Stimulated activated CD4-positive, alpha-beta T cell treated with anti-CD3 and anti-CD28 coated beads, Interleukin-1b, Interleukin-23, amount 100 ng/mL, for 4 hours (primary cell): ENCODE results near the gene ACTR6.
A peak's percentile ranks its signal among the peaks of the same experiment; 100 is the strongest.
"Not testable (repeated sequence)": the region's sequence is repeated elsewhere in the genome, so short reads cannot be mapped to it uniquely, and the experiment has no call there.

Experiments used
- DNase-seq, 2 donors: peaks; one replicate each; pipeline ENCODE4 v3.0.0-alpha.2; 2020; ENCODE audit warnings: low read depth in 2 of 2

The ACTR6 gene

DNA sequence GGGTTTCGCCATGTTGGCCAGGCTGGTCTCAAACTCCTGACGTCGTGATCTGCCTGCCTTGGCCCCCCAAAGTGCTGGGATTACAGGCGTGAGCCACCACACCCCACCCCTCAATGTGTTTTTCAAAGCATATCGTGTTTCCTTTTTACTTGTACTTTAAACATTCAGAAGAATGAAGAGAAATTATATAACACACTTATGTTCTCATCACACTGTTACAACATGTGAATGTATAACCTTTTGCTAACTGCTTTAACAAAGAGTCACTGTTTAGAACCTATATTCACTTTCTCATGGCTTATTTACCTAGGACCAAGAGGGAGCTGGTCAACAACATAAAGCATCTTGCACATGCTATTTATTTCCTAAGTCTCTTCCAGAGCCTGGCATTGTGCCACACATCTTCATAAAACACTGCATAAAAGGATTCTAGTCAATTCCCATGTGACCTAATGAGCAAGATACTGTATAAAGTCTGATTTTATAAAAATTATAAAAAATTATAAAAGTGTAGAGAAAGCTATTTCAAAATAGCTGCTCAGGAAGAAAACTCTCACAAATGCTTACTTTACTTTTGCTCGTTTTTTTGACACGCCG is 16.0 kb upstream of the ACTR6 start:
- DNase-seq = no peak

DNA sequence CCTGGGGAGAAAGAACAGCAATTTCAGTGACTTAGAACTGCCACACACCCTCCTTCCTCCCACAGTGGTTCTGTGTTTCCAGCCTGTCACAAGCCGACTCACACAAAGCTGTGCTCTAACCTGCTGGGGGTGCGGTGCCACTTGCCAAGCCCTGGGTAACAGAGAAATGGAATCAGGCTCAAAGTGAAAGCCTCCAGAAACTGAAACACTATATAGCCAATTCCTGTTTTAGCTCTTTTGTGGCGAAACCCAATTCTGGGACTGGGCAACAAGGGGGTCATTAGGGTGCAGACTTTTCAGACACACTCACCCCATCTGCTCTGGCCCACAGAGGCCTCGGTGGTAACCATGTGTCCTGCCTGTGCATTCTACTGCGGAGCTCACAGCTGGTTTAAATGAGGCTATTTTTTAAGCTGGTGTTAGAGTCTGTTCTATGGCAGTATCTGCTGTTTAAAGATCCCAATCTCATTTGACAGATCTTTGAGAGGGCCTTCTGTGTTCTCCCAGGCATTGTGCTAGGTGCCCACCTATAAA is 15.2 kb upstream of the ACTR6 start:
- no peak for DNase-seq

DNA sequence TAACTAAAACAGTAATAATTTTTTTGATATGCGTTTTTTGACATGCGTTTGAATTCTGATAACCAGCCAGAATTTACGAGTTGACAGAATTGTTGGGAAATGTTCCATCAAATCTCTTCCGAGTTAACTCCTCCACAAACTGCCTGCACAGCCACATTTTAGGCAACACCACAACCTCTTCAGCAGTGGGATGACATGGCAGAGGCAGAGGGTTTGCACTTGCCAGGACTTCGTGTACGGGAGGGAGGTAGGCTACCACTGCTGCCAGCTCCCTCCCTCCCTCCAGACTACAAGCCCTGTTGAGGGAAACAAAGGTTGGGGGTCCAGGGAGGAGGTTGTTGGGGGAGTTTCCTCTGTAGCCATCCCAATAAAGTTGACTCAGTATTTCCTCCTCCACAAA is 14.5 kb upstream of the ACTR6 start:
- no peak for DNase-seq

DNA sequence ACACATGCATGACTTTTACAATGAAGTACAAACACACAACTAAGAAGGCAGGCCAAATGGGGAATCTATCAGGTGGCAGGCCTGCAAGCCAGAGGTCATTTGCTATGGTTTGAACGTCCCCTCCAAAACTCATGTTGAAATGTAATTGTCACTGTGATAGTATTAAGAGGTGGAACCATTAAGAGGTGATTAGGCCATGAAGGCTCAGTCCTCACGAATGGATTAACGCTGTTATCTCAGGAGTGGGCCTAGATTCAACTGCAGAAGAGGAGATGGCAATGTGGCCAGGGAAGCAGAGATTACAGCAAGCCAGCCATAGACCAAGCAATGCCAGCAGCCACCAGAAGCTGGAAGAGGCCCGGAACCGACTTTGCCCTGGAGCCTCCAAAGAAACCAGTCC is 13.5 kb upstream of the ACTR6 start:
- no peak for DNase-seq

DNA sequence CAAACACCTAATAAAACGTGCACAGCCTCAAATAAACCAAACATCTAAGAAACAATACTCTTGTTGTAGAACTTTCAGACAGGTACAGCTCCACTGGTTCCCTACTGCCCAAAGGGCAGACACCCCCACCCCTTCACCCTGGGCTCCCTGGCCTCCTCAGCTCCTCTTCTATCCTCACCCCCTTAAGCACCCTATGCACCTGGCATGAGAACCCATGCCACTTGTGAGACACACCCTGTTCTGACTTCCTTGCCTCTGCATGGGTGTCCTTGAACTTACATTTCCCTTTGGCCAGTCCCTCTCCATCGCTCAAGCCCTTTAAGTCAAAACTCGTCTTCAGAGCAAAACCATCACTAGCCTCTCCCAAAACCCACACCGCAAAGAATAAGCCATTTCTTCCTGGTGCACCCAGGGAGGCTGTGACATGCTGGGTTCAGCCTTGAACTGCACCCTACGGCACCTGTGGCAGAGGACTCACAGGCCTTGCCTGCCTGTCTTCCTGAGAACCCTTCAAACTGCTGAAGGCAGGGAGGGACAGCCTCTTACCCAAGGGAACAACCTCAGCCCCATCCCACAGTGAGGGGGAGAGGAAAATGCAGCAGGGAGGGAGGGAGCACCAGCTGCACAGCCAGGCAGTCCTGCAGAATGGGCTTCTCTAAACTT is 12.6 kb upstream of the ACTR6 start:
- no peak for DNase-seq

DNA sequence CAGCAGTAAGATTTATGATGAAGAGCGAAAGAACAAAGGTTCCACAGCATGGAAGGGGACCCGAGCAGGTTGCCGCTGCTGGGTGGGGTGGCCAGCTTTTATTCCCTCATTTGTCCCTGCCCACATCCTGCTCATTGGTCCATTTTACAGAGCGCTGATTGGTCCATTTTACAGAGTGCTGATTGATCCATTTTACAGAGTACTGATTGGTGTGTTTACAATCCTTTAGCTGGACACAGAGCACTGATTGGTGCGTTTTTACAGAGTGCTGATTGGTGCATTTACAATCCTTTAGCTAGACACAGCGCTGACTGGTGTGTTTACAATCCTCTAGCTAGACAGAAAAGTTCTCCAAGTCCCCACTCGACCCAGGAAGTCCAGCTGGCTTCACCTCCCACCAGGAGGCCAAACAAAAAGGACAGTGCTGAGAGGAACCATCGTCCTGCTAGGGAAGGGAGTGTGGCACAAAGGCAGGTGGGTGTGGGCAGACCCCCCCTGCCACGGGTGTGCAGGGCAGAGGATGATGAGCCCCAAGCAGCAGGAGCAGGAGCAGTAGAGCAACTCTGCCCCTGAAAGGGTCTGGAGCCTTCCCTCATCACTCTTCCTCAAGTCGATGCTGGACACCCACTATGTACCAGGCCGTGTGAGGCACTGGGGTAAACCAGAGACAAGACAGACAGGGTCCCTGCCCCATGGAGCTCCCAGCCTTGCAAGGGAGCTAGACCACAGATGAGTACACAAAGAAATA is 11.6 kb upstream of the ACTR6 start:
- DNase-seq = not testable (repeated sequence)

DNA sequence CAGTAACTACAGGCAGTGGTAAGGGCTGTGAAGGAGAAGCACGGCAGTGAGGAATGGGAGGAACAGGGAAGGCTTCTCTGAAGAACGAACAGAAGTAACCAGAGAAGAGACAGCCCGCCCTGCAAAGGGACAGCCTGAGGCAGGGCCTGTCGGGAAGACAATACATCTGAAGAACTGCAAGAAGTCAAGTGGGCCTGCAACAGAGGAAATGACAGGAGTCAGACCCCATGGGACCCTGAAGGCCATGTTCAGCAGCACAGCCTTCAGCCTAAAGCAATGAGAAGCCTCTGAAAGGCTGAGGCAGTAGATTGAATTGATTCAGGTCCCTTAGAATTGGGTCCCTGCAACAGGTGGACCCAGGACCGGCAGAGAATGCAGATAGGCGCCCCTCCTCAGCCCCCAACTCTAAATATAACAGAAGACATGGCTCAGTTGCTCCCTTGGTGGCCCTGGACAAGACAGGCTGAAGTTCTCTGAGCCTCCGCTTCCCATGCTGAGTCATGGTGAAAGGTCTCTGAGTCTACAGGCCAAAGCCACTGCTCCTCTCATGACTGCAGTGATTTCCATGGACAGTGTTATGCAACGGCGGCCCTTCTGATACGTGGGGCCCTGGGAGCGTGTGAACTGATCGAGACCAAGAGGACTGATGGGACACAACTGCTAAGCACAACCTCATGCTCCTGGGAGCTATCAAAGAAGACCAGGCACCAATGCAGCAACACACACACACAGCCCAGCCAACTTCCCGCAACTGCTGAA is 10.8 kb upstream of the ACTR6 start:
- DNase-seq = no peak

DNA sequence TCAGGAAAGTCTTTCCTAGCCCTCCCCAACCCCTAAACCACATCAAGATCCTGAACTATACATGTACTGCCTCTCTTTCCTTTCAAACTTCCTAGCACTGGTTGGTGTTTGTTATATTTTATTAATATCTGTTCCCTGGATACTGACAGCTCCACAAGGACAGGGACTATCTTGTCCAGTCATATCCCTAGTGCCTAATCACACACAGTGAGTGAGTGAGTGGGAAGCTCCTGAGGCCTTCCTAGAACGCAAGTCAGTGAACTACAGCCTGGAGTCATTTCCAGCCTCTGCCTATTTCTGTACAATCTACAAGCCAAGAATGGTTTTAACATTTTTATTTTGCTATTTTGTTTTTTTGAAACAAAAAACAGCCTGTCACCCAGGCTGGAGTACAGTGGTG is 7.5 kb upstream of the ACTR6 start:
- no peak for DNase-seq

DNA sequence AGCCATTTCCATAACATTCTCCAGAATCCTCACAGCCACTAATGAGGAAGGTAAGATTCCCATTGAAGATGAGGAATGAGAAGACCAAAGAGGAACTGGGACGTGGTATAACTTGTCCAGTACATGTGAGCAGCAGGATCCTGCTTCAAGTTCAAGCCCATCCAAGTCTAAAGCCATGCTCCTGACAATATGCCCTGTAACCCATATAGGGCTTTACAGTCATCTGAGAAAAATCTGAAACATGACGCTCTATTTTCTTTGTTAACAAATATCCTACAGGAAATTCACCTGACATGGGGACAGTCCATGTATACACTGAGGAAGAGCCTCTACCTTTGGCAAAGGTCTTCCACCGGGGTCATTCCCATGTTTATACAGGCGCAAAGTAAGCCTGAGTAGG is 3.1 kb upstream of the ACTR6 start:
- DNase-seq = no peak

DNA sequence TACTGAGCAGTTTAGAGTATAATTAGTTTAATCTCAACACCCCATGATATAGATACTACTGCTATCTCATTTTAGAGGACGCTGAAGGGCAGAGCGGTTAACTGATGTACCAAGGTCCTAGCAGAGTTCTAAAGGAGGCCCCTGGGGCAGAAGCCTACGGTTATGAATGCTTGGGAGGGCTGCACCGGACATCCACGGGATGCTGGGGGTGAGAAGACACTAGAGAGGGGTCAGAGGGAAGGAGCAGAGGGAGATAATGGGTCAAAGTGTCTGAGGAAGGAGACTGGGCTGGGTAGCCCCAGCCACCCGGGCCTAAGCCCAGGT is 1.6 kb upstream of the ACTR6 start:
- no peak for DNase-seq

DNA sequence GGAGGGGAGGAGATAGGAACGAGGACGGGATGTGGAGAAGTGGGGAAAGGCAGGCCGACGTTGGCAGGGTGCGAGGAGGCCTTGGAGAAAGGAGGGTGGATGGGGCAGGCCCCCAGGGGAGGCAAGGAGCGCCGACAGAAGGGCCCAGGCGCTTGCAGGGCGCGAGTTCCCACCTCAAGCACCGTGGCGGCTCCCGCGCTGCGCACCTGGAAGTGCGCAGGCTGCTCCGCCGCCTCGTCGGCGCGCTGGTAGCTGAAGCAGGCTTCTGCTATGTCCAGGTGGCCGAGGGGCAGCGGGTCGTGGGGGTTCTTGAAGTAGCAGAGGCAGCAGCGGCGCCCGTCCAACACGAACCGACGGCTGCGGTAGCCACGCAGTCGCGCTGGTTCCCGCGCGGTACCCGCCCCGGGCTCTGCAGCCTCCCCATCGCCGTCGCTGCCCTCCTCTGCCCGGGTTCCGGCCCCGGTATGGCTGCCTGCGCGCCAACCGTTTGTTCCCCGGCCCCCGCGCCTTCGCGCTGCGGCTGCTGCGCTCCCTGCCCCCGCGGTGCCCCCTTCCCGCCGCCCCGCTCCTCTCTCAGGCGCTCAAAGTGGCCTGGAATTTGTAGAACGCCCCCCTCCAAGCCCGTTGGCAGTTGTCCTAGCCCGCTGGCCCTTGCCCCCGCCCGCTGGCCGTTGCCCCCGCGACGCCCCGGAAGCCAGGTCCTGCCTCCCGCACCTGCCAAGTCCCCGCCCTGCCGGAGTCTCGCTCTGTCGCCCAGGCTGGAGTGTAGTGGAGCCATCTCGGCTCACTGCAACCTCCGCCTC is 1.1 kb upstream of the ACTR6 start:
- peak; percentile 46 to 64 for DNase-seq

DNA sequence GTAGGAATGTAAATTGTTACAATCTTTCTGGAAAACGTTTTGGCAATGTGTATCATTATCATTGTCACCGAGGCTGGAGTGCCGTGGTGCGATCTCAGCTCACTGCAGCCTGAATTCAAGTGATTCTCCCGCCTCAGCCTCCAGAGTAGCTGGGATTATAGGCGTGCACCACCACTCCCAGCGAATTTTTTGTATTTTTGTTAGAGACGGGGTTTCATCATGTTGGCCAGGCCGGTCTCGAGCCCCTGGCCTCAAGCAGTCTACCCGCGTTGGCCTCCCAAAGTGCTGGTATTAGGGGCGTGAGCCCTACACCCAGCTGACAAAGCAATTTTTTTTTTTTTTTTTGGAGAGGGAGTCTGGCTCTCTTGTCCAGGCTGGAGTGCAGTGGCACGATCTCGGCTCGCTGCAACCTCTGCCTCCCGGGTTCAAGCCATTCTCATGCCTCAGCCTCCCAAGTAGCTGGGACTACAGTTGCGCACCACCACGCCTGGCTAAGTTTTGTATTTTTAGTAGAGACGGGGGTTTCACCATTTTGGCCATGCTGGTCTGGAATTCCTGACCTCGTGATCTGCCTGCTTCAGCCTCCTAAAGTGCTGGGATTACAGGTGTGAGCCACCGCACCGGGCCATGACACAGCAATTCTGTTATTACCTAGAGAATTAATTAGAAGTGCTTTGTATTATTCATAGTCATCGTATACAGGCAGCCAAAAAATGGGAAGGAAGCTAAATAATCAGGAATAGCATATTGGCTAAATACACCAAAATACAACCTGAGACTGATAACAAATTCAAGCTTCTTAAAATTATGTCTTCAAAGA is 1.2 kb downstream of the ACTR6 start:
- DNase-seq = no peak

DNA sequence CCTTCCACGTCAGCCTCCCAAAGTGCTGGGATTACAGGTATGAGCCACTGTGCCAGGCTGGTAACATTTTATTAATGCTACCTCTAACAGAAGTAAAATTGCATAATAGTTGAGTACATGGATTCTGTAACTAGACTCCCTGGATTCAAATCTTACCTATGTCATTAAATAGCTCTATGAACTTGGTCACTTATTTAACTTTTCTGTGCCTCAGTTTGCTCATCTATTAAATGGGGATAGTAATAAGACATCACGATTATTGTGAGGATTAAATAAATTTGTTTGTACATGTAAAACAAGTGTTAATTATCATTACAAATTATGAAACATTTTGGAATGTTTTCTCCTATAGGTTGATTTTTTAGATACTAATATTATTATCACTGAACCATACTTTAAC is 6.7 kb downstream of the ACTR6 start:
- no peak for DNase-seq

DNA sequence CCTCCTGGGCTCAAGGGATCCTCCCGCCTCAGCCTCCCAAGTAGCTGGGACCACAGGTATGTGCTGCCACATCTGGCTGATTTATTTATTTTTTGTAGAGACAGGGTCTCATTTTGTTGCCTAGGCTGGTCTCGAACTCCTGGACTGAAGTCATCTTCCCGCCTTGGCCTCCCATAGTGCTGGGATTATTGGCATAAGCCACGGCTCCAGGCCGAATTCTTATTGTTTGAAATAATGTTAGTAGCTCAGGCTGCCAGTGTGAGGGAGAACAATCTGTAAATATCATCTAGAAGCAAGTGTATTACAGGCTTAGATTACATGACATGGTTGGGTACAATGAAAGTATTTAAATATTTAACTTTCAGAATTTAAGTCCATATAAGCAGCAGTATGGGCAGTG is 8.2 kb downstream of the ACTR6 start:
- no peak for DNase-seq

DNA sequence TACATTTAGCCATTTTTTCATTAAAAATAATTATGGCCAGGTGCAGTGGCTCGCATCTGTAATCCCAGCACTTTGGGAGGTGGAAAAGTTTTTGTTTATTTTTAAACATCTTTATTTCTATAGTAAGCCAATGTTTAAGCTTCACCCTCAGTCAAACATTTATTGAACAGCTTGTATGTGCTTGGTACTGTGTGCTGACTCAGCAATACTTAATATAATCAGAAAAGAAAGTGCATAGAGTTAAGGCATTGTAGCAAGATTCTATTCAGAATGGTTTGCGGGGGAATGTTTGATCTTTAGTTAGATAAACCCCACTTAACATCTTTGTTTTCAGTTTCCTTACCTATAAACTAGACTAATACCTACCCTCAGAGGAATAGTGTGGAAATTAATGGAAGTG is 11.1 kb downstream of the ACTR6 start:
- no peak for DNase-seq

DNA sequence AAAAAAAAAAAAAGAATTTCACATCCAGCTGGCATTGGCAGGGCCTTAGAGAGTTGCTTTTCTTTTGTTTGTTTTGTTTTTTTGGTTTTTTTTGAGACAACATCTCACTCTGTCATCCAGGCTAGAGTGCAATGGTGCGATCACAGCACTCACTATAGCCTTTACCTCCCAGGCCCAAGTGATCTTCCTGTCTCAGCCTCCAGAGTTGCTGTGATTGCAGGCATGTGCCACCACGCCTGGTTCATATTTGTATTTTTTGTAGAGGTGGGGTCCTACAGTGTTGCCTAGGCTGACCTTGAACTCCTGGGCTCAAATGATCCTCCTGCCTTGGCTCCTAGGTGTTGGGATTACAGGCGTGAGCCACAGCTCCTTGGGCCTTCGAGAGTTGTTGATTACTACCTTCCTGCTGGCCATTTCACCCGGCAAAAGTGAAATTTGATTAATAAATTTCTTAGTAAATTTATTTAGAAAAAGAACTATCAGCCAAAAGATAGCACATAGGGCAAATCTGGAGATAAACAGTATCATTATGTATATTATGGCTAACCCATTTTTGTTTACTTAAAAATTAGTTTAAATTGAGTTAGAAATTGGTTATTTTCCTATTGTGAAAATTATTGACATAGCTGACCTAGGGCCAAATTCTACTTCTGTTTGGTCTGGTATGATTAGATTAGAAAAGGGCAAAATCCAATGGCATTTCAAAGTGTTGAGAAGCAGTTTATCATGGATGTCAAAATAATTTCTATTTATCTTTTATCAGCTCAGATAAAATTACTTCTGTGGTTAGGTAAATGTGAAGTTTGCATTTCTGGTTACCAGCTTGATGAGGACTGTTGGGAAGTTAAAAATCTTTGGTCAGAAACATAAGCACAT is 12.6 kb downstream of the ACTR6 start:
- DNase-seq = no peak

DNA sequence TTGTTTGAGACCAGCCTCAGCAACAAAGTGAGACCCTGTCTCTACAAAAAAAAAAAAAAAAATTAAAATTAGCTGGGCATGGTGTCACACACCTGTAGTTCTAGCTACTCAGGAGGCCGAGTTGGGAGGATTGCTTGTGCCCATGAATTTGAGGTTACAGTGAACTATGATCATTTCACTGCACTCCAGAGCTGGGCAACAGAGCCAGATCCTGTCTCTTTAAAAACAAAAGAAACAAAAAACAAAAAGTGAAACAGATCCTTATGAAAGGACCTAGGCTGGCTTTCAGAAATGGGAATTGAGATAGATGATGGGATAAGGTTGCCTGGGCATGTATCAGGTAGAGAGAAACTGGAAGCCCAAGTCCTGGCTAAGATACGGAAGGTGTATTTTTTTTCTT is 13.9 kb downstream of the ACTR6 start:
- no peak for DNase-seq

DNA sequence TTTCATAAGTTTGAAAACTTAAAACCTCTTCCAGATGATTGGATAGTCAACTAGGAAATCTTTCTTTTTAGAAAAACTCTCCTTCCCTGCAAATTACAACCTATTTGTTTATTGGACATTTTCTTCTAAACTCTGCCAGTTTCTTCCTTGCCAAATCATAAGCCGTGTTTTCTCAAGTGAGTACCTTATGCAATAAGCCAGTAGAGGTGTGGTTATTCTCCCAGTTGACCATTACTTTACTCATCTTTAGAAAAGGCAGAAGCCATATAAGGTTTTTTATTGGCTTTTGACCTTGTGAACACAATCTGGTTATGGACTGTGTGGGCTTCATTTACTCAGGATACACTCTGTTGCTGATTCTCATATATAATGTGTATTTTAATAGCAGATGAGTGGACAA is 14.6 kb downstream of the ACTR6 start:
- no peak for DNase-seq

DNA sequence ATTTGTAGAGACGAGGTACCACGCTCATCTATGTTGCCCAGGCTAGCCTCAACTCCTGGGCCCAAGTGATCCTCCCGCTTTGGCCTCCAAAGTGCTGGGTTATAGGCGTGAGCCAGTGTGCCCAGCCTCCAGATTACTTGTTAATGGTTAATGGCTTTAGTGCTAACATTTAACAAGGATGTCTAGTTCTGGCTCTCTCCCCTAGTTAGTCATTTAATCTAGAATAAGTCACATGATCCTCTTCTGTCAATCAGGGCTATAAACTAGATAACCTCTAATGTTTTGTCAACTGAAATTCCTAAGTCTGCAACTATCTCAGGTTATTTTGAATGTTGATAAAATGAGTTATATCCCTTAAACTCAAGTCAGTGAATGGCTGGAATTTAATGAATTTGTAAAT is 15.7 kb downstream of the ACTR6 start:
- no peak for DNase-seq
